ENCODE results near the gene DCLK1.
"Not testable (repeated sequence)": the region's sequence is repeated elsewhere in the genome, so short reads cannot be mapped to it uniquely, and the experiment has no call there.

DNA sequence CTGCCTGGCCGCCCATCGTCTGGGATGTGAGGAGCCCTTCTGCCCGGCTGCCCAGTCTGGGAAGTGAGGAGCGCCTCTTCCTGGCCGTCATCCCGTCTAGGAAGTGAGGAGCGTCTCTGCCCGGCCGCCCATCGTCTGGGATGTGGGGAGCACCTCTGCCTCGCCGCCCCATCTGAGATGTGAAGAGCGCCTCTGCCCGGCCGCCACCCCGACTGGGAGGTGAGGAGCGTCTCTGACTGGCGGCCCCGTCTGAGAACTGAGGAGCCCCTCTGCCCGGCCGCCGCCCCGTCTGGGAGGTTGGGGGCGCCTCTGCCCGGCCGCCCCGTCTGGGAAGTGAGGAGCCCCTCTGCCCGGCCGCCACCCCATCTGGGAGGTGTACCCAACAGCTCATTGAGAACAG is 164.2 kb downstream of the DCLK1 start:
- TF ChIP-seq, protein P1, sequence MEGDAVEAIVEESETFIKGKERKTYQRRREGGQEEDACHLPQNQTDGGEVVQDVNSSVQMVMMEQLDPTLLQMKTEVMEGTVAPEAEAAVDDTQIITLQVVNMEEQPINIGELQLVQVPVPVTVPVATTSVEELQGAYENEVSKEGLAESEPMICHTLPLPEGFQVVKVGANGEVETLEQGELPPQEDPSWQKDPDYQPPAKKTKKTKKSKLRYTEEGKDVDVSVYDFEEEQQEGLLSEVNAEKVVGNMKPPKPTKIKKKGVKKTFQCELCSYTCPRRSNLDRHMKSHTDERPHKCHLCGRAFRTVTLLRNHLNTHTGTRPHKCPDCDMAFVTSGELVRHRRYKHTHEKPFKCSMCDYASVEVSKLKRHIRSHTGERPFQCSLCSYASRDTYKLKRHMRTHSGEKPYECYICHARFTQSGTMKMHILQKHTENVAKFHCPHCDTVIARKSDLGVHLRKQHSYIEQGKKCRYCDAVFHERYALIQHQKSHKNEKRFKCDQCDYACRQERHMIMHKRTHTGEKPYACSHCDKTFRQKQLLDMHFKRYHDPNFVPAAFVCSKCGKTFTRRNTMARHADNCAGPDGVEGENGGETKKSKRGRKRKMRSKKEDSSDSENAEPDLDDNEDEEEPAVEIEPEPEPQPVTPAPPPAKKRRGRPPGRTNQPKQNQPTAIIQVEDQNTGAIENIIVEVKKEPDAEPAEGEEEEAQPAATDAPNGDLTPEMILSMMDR (conservative IDR thresholded peaks at IDR 0.05 in 1 of 2, IDR thresholded peaks at IDR 0.05 in 1 of 2; ENCODE audit: extremely low read depth in 1 of 2, insufficient read depth in 1 of 2, low read depth in 1 of 2, low read length in 2 of 2) = not testable (repeated sequence)
- TF ChIP-seq EZH2 (IDR thresholded peaks at IDR 0.05; ENCODE audit: borderline replicate concordance, low read length) = not testable (repeated sequence)
